Measurements from ENCODE around the gene MRPL28. TPM values are rescaled to one million over a fixed set of nuclear protein-coding genes. Genes with fewer than 3 reads are reported as not detected.
"Not testable (repeated sequence)": the region's sequence is repeated elsewhere in the genome, so short reads cannot be mapped to it uniquely, and the experiment has no call there.

Gene MRPL28
- total RNA-seq, 2 donors from 2014 or later, result 35.7 to 36.0 TPM

- intact Hi-C loops (cut with DNase I), result no loop called here
- no peak for DNase-seq (ENCODE audit: low spot score)
Measured at GRCh38 chr16:349211-349610, 21.1 kb downstream of the MRPL28 start.

DNA sequence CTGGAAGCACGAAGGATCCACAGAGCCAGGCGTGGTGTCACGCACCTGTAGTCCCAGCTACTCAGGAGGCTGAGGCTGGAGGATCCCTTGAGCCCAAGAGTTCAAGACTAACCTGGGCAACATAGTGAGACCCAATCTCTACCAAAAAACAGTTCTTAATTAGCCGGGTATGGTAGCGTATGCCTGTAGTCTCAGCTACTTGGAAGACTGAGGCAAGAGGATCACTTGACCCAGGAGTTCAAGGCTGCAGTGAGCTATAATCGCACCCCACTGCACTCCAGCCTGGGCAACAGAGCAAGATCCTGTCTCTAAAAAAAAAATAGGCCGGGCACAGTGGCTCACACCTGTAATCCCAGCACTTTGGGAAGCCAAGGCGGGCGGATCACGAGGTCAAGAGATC, 21.8 kb downstream of the MRPL28 start:
- DNase-seq (ENCODE audit: low spot score); intact Hi-C loops (cut with DNase I): not testable (repeated sequence)

GRCh38 chr16:347203-347602, 23.1 kb downstream of the MRPL28 start:
- intact Hi-C loops (cut with DNase I), result no loop called here

GRCh38 chr16:346587-346986, 23.8 kb downstream of the MRPL28 start:
- DNase-seq (ENCODE audit: low spot score), result no peak
- intact Hi-C loops (cut with DNase I), result no loop called here

More at GRCh38 chr16:347203-347602, 23.1 kb downstream of the MRPL28 start:
- no peak for DNase-seq (ENCODE audit: low spot score)

GRCh38 chr16:345772-346171, 24.6 kb downstream of the MRPL28 start:
- intact Hi-C loops (cut with DNase I), result no loop called here
- DNase-seq (ENCODE audit: low spot score), result no peak

GRCh38 chr16:342455-343213, 27.7 kb downstream of the MRPL28 start:
- DNase-seq (ENCODE audit: low spot score), result no peak
- intact Hi-C loops (cut with DNase I), result no loop called here

DNA sequence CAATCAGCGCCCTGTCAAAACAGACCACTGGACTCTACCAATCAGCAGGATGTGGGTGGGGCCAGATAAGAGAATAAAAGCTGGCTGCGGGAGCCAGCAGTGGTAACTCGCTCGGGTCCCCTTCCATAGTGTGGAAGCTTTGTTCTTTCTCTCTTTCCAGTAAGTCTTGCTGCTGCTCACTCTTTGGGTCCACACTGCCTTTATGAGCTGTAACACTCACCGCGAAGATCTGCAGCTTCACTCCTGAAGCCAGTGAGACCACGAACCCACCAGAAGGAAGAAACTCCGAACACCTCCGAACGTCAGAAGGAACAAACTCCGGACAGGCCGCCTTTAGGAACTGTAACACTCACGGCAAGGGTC, 28.4 kb downstream of the MRPL28 start:
- DNase-seq (ENCODE audit: low spot score); intact Hi-C loops (cut with DNase I): not testable (repeated sequence)

- DNase-seq (ENCODE audit: low spot score); intact Hi-C loops (cut with DNase I): not testable (repeated sequence)
Measured at GRCh38 chr16:341095-341973, 29.0 kb downstream of the MRPL28 start.

DNA sequence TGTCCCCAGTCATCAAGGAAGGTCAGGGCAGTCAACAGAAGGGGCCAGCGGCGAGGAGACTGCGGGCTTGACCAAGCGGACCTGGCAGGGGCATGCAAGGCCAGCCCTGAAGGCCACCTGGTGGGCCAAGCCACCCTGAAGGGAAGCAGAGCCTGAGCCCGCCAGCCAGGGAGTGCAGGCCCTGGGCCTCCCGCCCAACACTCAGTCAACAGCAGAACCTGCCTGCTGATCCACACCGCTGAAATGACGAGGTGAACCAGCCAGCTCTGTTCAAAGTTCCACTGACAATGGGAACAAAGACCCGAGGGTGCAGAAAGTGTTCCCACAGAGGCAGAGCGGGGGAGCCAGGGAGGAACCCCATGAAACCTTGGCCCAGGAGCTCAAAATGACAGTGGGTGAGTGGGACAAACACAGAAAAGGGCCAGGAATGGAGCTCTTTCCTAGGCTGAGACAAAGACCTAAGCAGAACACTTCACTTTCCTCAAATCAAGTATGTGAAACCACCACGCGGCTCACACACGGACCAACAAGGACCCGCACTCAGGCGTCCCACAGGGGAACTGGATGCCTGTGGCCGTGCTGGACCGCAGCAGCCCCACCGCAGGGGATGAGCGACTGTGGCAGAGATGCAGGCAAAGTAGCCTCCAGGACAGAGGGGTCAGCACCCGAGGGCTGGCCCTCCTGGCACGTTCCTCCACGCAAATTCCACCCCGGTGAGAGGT, 29.8 kb downstream of the MRPL28 start:
- intact Hi-C loops (cut with DNase I), result no loop called here
- DNase-seq (ENCODE audit: low spot score), result no peak

DNA sequence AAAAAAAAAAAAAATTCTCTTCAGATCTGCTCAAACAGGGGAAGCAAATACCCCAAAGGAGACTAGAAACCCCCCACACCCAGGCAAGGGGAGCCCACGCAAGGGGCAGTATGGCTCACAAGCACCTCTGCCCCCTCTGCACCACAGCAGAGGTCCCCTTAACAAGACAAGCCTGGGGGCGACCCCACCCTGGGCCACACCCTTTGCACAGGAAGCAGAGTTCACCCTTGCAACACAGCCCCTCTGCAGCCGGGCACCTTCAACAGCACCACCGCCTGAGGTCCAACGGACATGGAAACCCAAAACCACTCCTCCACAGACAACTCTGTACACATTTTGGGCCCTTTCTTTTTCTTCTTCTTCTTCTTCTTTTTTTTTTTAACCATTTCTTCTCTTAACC, 30.7 kb downstream of the MRPL28 start:
- intact Hi-C loops (cut with DNase I), result no loop called here
- DNase-seq (ENCODE audit: low spot score), result no peak

- no peak for DNase-seq (ENCODE audit: low spot score)
- intact Hi-C loops (cut with DNase I), result no loop called here
Measured at GRCh38 chr16:337975-338575, 32.3 kb downstream of the MRPL28 start.

DNA sequence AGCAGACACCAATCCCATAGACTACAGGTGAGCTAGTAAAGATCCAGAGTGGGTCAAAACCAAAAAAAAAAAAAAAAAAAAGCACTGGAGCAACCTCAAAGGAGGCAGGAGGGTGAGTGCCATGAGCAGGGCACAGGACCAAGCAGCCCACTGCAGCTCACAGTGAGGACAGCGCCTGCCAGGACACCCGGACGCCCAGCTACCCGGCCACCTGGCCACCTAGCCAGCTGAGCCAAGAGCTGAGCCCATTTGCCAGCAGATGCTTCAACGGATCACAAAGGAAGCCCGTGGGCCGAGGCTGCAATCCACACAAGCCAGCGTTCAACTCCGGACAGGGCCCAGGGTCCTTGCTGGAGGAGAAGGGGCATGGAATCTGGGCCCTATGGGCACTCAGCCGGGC, 32.9 kb downstream of the MRPL28 start:
- intact Hi-C loops (cut with DNase I), result no loop called here

GRCh38 chr16:336269-336668, 34.1 kb downstream of the MRPL28 start:
- intact Hi-C loops (cut with DNase I), result no loop called here
- no peak for DNase-seq (ENCODE audit: low spot score)

More for the DNA sequence above, 32.9 kb downstream of the MRPL28 start:
- DNase-seq (ENCODE audit: low spot score), result no peak

GRCh38 chr16:334861-335632, 35.3 kb downstream of the MRPL28 start:
- DNase-seq (ENCODE audit: low spot score), result not testable (repeated sequence)
- intact Hi-C loops (cut with DNase I), result loop anchor here in 1 of 2 donors (1.0 kb wide), 1 partner anchor 36 kb away; no protein-coding TSS in a partner anchor

DNA sequence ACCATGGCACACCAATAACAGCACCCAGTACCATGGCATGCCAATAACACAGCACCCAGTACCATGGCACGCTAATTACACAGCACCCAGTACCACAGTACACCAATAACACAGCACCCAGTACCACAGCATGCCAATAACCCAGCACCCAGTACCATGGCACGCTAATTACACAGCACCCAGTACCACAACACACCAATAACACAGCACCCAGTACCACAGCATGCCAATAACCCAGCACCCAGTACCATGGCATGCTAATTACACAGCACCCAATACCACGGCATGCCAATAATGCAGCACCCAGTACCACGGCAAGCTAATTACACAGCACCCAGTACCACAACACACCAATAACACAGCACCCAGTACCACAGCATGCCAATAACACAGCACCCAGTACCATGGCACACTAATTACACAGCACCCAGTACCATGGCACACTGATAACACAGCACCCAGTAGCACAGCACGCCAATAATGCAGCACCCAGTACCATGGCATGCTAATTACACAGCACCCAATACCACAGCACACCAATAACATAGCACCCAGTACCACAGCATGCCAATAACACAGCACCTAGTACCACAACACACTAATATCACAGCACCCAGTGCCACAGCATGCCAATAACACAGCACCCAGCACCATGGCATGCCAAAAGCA, 36.0 kb downstream of the MRPL28 start:
- DNase-seq (ENCODE audit: low spot score); intact Hi-C loops (cut with DNase I): not testable (repeated sequence)

DNA sequence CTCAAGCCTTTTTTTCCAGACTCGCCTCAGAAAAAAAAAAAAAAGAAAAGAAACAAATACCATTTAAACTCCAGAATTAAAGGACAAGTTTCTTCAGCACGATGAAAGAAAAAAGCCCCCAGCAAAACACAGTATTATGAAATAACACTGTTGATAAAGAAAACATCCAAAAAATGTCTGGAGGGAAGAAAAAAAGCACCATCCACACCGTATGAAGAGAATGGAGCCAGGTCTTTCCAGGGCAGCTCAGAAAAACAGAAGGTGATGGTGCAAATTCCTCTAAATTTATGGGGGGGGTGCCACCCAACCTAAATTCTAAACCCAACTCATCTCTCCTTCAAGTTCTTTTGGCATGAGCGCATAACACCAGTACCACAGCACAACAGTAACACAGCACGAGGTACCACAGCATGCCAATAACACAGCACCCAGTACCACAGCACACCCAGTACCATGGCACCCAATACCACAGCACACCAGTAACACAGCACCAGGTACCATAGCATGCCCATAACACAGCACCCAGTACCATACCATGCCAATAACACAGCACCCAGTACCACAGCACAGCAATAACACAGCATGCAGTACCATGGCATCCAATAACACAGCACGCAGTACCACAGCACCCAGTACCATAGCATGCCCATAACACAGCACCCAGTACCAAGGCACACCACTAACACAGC, 36.8 kb downstream of the MRPL28 start:
- intact Hi-C loops (cut with DNase I), result no loop called here
- DNase-seq (ENCODE audit: low spot score), result no peak

DNA sequence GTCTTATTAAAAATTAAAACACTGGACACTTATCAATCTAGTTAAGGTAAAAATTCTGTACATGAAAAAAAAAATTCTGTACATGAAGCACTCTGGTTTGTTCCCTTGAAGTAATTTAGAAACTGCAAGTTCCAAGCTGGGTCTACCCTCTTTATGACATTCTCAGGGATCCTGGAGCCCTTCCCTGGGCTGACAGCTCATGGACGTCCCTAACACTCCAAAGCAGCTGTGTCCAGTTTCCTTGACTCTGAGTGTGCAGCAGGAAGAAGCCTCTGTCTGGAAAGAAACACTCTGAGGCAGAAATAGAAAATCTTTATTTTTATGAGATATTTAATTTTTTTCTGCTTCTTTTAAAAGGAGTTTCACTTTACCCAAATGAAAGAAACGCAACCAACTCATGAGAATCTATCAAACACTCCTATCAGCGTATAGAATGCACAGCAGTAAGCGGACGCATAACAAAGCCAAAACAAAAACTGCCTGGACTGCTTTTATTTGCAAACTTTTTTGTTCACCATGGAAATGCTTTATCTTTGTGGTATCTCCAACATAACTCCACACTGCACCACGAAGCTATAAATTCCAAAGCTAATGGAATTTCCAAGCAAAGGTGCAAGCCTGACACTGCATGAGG, 39.0 kb downstream of the MRPL28 start:
- intact Hi-C loops (cut with DNase I); DNase-seq (ENCODE audit: low spot score): not testable (repeated sequence)
